Fibroblast of mammary gland (primary cell): ENCODE measurements around the gene RNU7-1.

Source experiments
- DNase-seq: peaks from one replicate; pipeline ENCODE4 v3.0.0-alpha.2; 2010; ENCODE audit warnings: low read depth
- H3K4me3 ChIP-seq: 2 replicates; pipeline ENCODE4 v1.5.1; 2011; ENCODE audit warnings: low read depth, mild to moderate bottlenecking, low read length, moderate library complexity; ENCODE audit not compliant: control insufficient read depth
- TF ChIP-seq, protein P1 (sequence below): conservative IDR thresholded peaks from 2 replicates; pipeline ENCODE4 v1.5.1; 2011; ENCODE audit warnings: low read depth, low read length, inconsistent platforms; ENCODE audit not compliant: control insufficient read depth, insufficient read depth

Gene RNU7-1

DNA sequence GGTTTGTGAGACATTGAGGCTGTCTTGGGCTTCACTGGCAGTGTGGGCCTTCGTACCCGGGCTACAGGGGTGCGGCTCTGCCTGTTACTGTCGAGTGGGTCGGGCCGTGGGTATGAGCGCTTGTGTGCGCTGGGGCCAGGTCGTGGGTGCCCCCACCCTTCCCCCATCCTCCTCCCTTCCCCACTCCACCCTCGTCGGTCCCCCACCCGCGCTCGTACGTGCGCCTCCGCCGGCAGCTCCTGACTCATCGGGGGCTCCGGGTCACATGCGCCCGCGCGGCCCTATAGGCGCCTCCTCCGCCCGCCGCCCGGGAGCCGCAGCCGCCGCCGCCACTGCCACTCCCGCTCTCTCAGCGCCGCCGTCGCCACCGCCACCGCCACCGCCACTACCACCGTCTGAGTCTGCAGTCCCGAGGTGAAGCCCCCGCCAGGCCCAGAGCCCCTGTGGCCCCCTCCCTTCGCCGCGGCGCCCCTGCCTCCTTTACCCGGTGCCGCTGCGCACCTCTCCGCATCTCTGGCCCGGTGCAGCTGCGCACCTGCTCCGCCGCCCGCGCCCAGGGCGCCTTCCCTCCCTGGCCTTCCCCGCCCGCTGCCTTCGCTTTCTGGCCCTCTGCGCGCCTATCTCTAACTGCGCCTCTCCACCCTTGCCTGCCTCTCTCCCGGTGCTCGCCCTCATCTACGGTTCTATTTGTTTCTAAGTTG is 29.2 kb upstream of the RNU7-1 start, which contains the start of gene ENO2:
Gene ENO2 (plus strand): TSS at position 335 of the 701 bp plus-strand sequence. CDS start 1,253 bp downstream, outside the sequence.
- peak within 1 kb of the TSS; percentile 61 for H3K4me3 ChIP-seq
- TF ChIP-seq, protein P1, sequence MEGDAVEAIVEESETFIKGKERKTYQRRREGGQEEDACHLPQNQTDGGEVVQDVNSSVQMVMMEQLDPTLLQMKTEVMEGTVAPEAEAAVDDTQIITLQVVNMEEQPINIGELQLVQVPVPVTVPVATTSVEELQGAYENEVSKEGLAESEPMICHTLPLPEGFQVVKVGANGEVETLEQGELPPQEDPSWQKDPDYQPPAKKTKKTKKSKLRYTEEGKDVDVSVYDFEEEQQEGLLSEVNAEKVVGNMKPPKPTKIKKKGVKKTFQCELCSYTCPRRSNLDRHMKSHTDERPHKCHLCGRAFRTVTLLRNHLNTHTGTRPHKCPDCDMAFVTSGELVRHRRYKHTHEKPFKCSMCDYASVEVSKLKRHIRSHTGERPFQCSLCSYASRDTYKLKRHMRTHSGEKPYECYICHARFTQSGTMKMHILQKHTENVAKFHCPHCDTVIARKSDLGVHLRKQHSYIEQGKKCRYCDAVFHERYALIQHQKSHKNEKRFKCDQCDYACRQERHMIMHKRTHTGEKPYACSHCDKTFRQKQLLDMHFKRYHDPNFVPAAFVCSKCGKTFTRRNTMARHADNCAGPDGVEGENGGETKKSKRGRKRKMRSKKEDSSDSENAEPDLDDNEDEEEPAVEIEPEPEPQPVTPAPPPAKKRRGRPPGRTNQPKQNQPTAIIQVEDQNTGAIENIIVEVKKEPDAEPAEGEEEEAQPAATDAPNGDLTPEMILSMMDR: no peak
- DNase-seq: peak; percentile 52

DNA sequence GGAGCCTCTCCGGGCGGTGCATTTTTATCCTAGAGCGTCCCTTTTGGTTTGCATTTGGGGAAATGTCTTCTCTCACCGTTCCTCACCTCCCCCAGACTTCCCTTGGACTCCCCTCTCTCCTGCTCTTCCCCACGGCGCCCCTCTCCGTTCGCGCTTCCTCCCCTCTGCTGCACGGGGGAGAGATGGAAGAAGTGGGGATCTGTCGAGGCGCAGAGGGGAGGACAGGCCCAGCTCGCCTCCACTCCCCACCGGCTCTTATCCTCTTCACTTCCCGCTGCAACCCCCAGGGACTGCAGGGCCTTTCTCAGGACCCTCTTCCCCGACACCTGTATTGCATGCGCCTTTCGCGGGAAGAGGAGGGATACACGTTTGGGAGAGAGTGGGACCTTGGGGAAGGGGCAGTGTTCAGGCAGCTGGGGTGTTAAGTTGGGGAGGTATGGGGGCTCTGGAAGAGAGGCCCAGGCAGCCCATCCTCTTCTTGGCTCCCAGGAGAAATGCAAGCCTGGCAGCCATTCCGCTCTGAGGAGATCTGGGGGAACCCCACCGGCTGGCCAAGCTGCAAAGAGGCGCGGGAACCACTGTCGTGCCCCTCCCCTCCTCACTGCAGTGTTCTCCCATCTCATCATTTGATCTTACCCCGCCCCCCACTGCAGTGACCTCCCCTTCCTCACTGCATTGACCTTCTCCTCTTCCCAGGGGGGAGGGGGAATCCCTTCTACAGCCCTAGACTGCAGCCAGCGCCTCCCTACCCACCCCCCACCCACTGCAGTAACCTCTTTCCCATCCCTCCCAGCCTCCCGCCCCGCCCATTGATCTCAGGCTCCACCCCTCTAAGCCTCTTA is 28.4 kb upstream of the RNU7-1 start:
- DNase-seq: no peak
- TF ChIP-seq, protein P1: no peak
- H3K4me3 ChIP-seq: peak overlapping the region; percentile 61

DNA sequence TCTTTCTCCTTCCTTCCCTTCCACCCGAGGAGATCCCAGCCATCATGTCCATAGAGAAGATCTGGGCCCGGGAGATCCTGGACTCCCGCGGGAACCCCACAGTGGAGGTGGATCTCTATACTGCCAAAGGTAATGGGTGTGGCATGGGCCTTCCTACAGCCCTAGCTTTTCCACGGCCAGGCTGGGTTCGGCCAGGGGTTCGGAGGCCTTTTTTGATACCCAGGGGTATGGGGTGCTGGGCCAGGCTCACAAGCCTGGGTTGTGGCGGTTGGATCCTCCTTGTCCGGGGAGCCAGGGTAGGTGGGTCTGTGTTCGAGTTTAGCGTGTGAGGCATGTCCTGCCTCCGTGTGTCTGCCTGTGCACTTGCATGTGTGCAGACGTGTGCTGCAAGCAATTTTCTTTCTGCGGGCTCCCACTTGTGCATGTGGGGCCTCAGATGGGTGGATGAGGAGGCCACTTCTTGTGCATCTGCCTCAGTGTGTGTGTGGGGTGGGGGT is 27.8 kb upstream of the RNU7-1 start:
- H3K4me3 ChIP-seq: no peak overlapping the region
- DNase-seq: no peak
- TF ChIP-seq, protein P1: no peak

DNA sequence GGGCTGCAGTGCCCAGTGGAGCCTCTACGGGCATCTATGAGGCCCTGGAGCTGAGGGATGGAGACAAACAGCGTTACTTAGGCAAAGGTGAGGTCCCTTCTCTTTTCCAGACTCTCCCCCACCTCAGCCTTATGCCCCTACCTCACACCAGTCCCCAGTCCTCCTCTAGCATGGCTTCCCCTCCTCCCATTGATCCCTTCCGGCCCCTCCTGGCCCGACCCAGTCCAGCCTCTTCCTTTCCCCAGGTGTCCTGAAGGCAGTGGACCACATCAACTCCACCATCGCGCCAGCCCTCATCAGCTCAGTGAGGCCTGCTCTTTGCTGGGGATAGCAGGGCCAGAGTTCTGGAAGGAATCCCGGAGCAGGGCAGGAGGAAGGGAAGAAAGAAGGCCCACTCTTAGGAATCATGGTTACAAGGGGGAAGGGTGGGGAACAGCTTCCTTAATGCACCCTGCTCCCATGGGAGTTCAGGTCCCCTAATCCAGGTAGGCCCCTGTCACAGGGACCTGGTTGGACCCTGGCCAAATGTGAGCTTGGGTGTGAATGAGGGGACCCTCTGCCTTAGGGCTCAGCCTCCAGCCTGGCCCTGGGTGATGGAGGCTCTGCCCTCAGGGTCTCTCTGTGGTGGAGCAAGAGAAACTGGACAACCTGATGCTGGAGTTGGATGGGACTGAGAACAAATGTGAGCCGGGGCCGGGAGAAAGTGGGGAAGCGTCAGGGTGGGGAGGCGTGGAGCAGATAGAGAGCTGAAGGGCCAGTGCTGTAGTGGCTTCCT is 27.0 kb upstream of the RNU7-1 start:
- TF ChIP-seq, protein P1: no peak
- DNase-seq: no peak
- no peak overlapping the region for H3K4me3 ChIP-seq

DNA sequence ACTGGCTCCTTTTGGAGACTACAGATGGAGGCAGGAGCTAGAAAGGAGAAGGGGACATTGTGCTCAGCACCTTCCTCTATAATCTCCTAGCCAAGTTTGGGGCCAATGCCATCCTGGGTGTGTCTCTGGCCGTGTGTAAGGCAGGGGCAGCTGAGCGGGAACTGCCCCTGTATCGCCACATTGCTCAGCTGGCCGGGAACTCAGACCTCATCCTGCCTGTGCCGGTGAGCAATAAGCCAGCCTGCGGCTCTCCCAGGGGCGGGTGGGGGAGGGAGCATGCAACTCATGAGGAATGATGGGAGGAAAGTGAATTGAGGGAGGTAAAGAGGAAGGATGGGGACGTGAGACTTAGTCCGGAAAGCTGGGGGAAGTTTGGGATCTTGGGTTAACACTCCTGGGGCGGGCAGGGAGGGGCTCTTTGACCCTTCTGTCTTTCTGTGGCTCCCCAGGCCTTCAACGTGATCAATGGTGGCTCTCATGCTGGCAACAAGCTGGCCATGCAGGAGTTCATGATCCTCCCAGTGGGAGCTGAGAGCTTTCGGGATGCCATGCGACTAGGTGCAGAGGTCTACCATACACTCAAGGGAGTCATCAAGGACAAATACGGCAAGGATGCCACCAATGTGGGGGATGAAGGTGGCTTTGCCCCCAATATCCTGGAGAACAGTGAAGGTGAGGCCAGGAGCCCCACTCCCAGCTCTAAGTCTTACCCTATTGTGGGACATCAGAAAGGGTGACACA is 26.0 kb upstream of the RNU7-1 start:
- no peak overlapping the region for H3K4me3 ChIP-seq
- TF ChIP-seq, protein P1: no peak
- DNase-seq: peak; percentile 47

DNA sequence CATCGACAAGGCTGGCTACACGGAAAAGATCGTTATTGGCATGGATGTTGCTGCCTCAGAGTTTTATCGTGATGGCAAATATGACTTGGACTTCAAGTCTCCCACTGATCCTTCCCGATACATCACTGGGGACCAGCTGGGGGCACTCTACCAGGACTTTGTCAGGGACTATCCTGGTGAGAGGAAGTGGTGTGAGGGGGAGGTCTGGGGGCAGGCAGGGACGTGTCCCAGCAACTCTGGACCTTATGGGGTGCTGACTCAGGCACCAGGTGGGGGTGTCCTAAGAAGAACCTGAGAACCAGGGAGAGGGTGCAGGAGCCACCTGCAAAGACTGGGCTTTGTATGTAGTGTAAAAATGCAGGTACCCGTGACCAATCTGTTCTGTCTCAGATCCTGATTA is 24.0 kb upstream of the RNU7-1 start:
- DNase-seq: no peak
- TF ChIP-seq, protein P1: no peak
- no peak overlapping the region for H3K4me3 ChIP-seq
